Measurements from ENCODE around the gene FAM114A2. TPM values are rescaled to one million over a fixed set of nuclear protein-coding genes. Genes with fewer than 3 reads are reported as not detected.

FAM114A2 gene
- total RNA-seq, 1 experiment from 2014 or later, result 12.8 TPM

GRCh38 chr5:153991168-153991567 lies 47.5 kb downstream of the FAM114A2 start:
- no peaks in the 10 kb centered on the region for H3K4me1 Mint-ChIP-seq

More at GRCh38 chr5:153991168-153991567, 47.5 kb downstream of the FAM114A2 start:
- no peak overlapping the region for H4K8ac ChIP-seq (replicated peaks; ENCODE audit: insufficient read length, low read depth, low read length)
- no peak overlapping the region for H2BK12ac ChIP-seq (ENCODE audit: insufficient read length, low read depth, low read length)
- H4K5ac ChIP-seq (ENCODE audit: insufficient read length, low read depth, low read length), result no peak overlapping the region
- H4K91ac ChIP-seq (ENCODE audit: insufficient read length, low read depth, low read length), result no peak overlapping the region
- Mint-ChIP-seq H3K36me3 (ENCODE audit: insufficient read depth in 1 of 3, low read depth in 3 of 3) (no peaks in the 10 kb centered on the region), H3K9me3 (no peaks in the 10 kb centered on the region), H3K27ac (no peak overlapping the region), H3K4me3 (no peak overlapping the region), H3K27me3 (ENCODE audit: low read depth) (no peaks in the 10 kb centered on the region; the same call in 1 of the 2 replicates)
- no peaks in the 10 kb centered on the region for H3K79me1 ChIP-seq (ENCODE audit: insufficient read depth, low read depth, low read length, poor library complexity, severe bottlenecking)
- H3K4ac ChIP-seq (ENCODE audit: low read depth, low read length), result no peak overlapping the region
- no peaks in the 10 kb centered on the region for H3K23me2 ChIP-seq (ENCODE audit: insufficient read length, low read depth, low read length, poor library complexity, severe bottlenecking)
- H3K27me3 ChIP-seq (ENCODE audit: insufficient read depth, low read length), result no peaks in the 10 kb centered on the region
- no peak overlapping the region for H2BK15ac ChIP-seq (ENCODE audit: low read depth, low read length)
- H3K9ac ChIP-seq (ENCODE audit: extremely low read depth, insufficient read length, low read length), result no peak overlapping the region
- no peak overlapping the region for H3K27ac ChIP-seq (ENCODE audit: insufficient read length, low read depth, low read length)
- H2AFZ ChIP-seq (ENCODE audit: low read length), result no peak overlapping the region
- no peak overlapping the region for H3K23ac ChIP-seq (ENCODE audit: insufficient read length, low read depth, low read length)
- no peak overlapping the region for H2AK5ac ChIP-seq (ENCODE audit: insufficient read length, low read length)
- TF ChIP-seq CTCF (conservative IDR thresholded peaks at IDR 0.05), result no peak
- no peak overlapping the region for H3K56ac ChIP-seq (ENCODE audit: insufficient read length, low read depth, low read length)
- no peaks in the 10 kb centered on the region for H3K9me3 ChIP-seq (ENCODE audit: control insufficient read depth, low read depth, low read length)
- H3K18ac ChIP-seq (ENCODE audit: insufficient read length, low read depth, low read length), result no peak overlapping the region
- H2BK20ac ChIP-seq (ENCODE audit: low read depth, low read length, poor library complexity, severe bottlenecking), result no peak overlapping the region
- no peaks in the 10 kb centered on the region for H3K4me1 ChIP-seq (ENCODE audit: insufficient read depth, low read length)
- no peak overlapping the region for H3T11ph ChIP-seq (ENCODE audit: low read length)
- no peak overlapping the region for H3K14ac ChIP-seq (ENCODE audit: insufficient read depth, low read length)
- H2BK5ac ChIP-seq (ENCODE audit: insufficient read length, low read length), result no peak overlapping the region
- H4K20me1 ChIP-seq (ENCODE audit: control insufficient read depth, insufficient read depth, insufficient read length), result no peaks in the 10 kb centered on the region
- no peak overlapping the region for H2BK120ac ChIP-seq (ENCODE audit: low read depth, low read length, poor library complexity, severe bottlenecking)
- no peak for DNase-seq
- no peaks in the 10 kb centered on the region for H3K79me2 ChIP-seq (ENCODE audit: insufficient read depth, low read length)
- no peak overlapping the region for H3K4me2 ChIP-seq (ENCODE audit: insufficient read depth, insufficient read length, low read length)

All from H9 (cell line).